ENCODE data around the gene IFT81.
"Not testable (repeated sequence)": the region's sequence is repeated elsewhere in the genome, so short reads cannot be mapped to it uniquely, and the experiment has no call there.

IFT81 gene

GRCh38 chr12:110199339-110200123 lies 75.4 kb downstream of the IFT81 start:
- FAIRE-seq = no peak
- peak; percentile 48 for DNase-seq (ENCODE audit: low spot score)

GRCh38 chr12:110200124-110200417 lies 75.9 kb downstream of the IFT81 start:
- FAIRE-seq (no peak), DNase-seq (ENCODE audit: low spot score) (no peak)

GRCh38 chr12:110201995-110202394 lies 77.8 kb downstream of the IFT81 start:
- FAIRE-seq (no peak), DNase-seq (ENCODE audit: low spot score) (no peak)

GRCh38 chr12:110203546-110203945 lies 79.4 kb downstream of the IFT81 start:
- FAIRE-seq (no peak), DNase-seq (ENCODE audit: low spot score) (no peak)

- no peak for DNase-seq (ENCODE audit: low spot score)
- FAIRE-seq = no peak
These were observed 81.8 kb downstream of the IFT81 start for GRCh38 chr12:110205931-110206330.

GRCh38 chr12:110211639-110212536 lies 87.7 kb downstream of the IFT81 start:
- DNase-seq (ENCODE audit: low spot score); FAIRE-seq: not testable (repeated sequence)

GRCh38 chr12:110217996-110218674 lies 94.0 kb downstream of the IFT81 start:
- no peak for FAIRE-seq
- no peak for DNase-seq (ENCODE audit: low spot score)

- DNase-seq (ENCODE audit: low spot score) (no peak), FAIRE-seq (no peak)
These were observed 97.9 kb downstream of the IFT81 start for GRCh38 chr12:110222027-110222426.

- FAIRE-seq = no peak
- DNase-seq (ENCODE audit: low spot score) = no peak
These were observed 98.3 kb downstream of the IFT81 start for GRCh38 chr12:110222433-110222832.

GRCh38 chr12:110223777-110224378 lies 99.7 kb downstream of the IFT81 start:
- FAIRE-seq = no peak

GRCh38 chr12:110224379-110225304 lies 100.5 kb downstream of the IFT81 start:
- FAIRE-seq = no peak
- peak; percentile 14 for DNase-seq (ENCODE audit: low spot score)

More at GRCh38 chr12:110223777-110224378, 99.7 kb downstream of the IFT81 start:
- DNase-seq (ENCODE audit: low spot score) = no peak

GRCh38 chr12:110227138-110227537 lies 103.0 kb downstream of the IFT81 start:
- no peak for FAIRE-seq

GRCh38 chr12:110228348-110228747 lies 104.2 kb downstream of the IFT81 start:
- DNase-seq (ENCODE audit: low spot score) = not testable (repeated sequence)

More at GRCh38 chr12:110227138-110227537, 103.0 kb downstream of the IFT81 start:
- DNase-seq (ENCODE audit: low spot score) = no peak

GRCh38 chr12:110228756-110229155 lies 104.6 kb downstream of the IFT81 start:
- FAIRE-seq = no peak

More at GRCh38 chr12:110228348-110228747, 104.2 kb downstream of the IFT81 start:
- not testable (repeated sequence) for FAIRE-seq

GRCh38 chr12:110229409-110229808 lies 105.3 kb downstream of the IFT81 start:
- DNase-seq (ENCODE audit: low spot score) (no peak), FAIRE-seq (no peak)

More at GRCh38 chr12:110228756-110229155, 104.6 kb downstream of the IFT81 start:
- no peak for DNase-seq (ENCODE audit: low spot score)

GRCh38 chr12:110230655-110231054 lies 106.5 kb downstream of the IFT81 start:
- DNase-seq (ENCODE audit: low spot score) (no peak), FAIRE-seq (no peak)

- FAIRE-seq = no peak
- no peak for DNase-seq (ENCODE audit: low spot score)
These were observed 109.2 kb downstream of the IFT81 start for GRCh38 chr12:110233212-110233903.

- FAIRE-seq (no peak), DNase-seq (ENCODE audit: low spot score) (no peak)
These were observed 110.2 kb downstream of the IFT81 start for GRCh38 chr12:110234331-110234751.

GRCh38 chr12:110234755-110235154 lies 110.6 kb downstream of the IFT81 start:
- FAIRE-seq (no peak), DNase-seq (ENCODE audit: low spot score) (no peak)

Data from urothelium cell line (cell line).